ENCODE results near the gene GTF2A2. TPM values are rescaled to one million over a fixed set of nuclear protein-coding genes. Genes with fewer than 3 reads are reported as not detected.
"Not testable (repeated sequence)": the region's sequence is repeated elsewhere in the genome, so short reads cannot be mapped to it uniquely, and the experiment has no call there.

GTF2A2 gene
- total RNA-seq, 2 experiments from 2014 or later, result 146 to 155 TPM

- Mint-ChIP-seq H3K9me3 (no peaks in the 10 kb centered on the region), H3K4me1 (ENCODE audit: low read depth) (peaks cover 4% of the 10 kb centered on the region), H3K27ac (no peak overlapping the region), H3K4me3 (no peak overlapping the region), H3K27me3 (ENCODE audit: low read depth) (no peaks in the 10 kb centered on the region), H3K36me3 (ENCODE audit: low read depth) (peaks cover 19% of the 10 kb centered on the region)
- intact Hi-C loops (cut with micrococcal nuclease), result no loop called here
- CTCF ChIA-PET, result no interaction called here
- DNase-seq, result no peak
Observed at GRCh38 chr15:59662260-59662659, 4.9 kb upstream of the GTF2A2 start.

DNA sequence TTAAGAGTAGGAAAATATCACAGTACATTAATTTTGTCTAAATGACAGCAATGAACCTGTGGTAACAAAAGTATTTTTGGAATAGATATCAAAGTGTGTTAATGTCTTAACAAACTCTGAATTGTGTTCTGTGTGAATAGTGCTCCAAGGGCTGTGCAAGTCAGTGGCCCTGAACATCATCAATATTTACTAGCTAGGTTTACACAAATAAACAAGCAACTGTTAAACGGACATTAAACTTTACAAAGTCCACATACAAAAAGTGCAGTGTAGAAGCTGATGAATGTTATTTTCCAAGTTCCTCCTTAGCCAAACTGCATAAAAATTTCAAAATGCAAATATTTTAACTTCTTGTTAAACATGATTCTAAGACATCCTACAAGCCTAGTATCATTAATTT, 2.1 kb upstream of the GTF2A2 start:
- H3K9me3 Mint-ChIP-seq, result no peaks in the 10 kb centered on the region
- peak overlapping the region; percentile 39 for H3K27ac Mint-ChIP-seq
- CTCF ChIA-PET, result interaction anchor here (0.6 kb wide), 1 partner anchor 1218 kb away, joined by 3 read pairs; no protein-coding TSS in a partner anchor
- no peak for DNase-seq
- H3K36me3 Mint-ChIP-seq (ENCODE audit: low read depth), result peaks cover 15% of the 10 kb centered on the region
- H3K4me3 Mint-ChIP-seq, result no peak overlapping the region
- H3K27me3 Mint-ChIP-seq (ENCODE audit: low read depth), result no peaks in the 10 kb centered on the region
- intact Hi-C loops (cut with micrococcal nuclease), result no loop called here
- peaks cover 4% of the 10 kb centered on the region for H3K4me1 Mint-ChIP-seq (ENCODE audit: low read depth)

- Mint-ChIP-seq H3K27me3 (ENCODE audit: low read depth) (no peaks in the 10 kb centered on the region), H3K4me1 (ENCODE audit: low read depth) (peaks cover 7% of the 10 kb centered on the region), H3K4me3 (no peak overlapping the region), H3K9me3 (no peaks in the 10 kb centered on the region), H3K36me3 (ENCODE audit: low read depth) (peaks cover 17% of the 10 kb centered on the region), H3K27ac (no peak overlapping the region)
- DNase-seq, result no peak
- intact Hi-C loops (cut with micrococcal nuclease), result loop anchor here (1.0 to 2.0 kb wide), 3 partner anchors 32 to 671 kb away; partner anchors contain the start of genes BNIP2 and RNF111
- CTCF ChIA-PET, result interaction anchor here (0.7 to 1.3 kb wide), 3 partner anchors 9 to 18 kb away, joined by 3 read pairs; no protein-coding TSS in a partner anchor
Observed at GRCh38 chr15:59657635-59658125, 365 bp upstream of the GTF2A2 start.

DNA sequence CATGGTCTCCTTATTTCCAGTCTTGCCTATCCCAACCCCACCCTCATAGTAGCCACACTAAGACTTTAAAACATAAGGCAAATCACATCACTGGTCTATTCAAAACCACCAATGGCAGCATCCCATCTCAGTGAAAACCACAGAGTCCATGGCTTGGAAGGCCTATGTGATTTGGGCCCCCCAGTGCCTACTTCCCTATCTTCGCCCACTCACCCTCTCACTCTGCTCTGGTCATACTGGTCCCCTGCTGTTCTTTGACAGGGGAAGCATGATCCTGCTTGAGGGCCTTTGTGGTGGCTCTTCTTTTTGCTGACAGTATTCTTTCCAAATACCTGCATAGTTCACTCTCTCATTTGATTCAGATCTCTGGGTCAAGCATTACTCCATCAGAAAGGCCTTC, 3.3 kb downstream of the GTF2A2 start:
- intact Hi-C loops (cut with micrococcal nuclease), result no loop called here
- Mint-ChIP-seq H3K4me3 (no peak overlapping the region), H3K9me3 (peaks cover 2% of the 10 kb centered on the region), H3K4me1 (ENCODE audit: low read depth) (peaks cover 14% of the 10 kb centered on the region), H3K27me3 (ENCODE audit: low read depth) (no peaks in the 10 kb centered on the region), H3K36me3 (ENCODE audit: low read depth) (peaks cover 22% of the 10 kb centered on the region), H3K27ac (no peak overlapping the region)
- CTCF ChIA-PET, result interaction anchor here (0.7 to 1.3 kb wide), 3 partner anchors 9 to 126 kb away, joined by 3 to 5 read pairs (median 4); no protein-coding TSS in a partner anchor
- DNase-seq, result no peak

- Mint-ChIP-seq H3K36me3 (ENCODE audit: low read depth) (peaks cover 35% of the 10 kb centered on the region), H3K27ac (no peak overlapping the region), H3K4me1 (ENCODE audit: low read depth) (peaks cover 17% of the 10 kb centered on the region), H3K4me3 (no peak overlapping the region), H3K9me3 (peaks cover 2% of the 10 kb centered on the region), H3K27me3 (ENCODE audit: low read depth) (no peaks in the 10 kb centered on the region)
- no peak for DNase-seq
- intact Hi-C loops (cut with micrococcal nuclease), result no loop called here
- CTCF ChIA-PET, result no interaction called here
Observed at GRCh38 chr15:59649603-59650002, 7.7 kb downstream of the GTF2A2 start.

DNA sequence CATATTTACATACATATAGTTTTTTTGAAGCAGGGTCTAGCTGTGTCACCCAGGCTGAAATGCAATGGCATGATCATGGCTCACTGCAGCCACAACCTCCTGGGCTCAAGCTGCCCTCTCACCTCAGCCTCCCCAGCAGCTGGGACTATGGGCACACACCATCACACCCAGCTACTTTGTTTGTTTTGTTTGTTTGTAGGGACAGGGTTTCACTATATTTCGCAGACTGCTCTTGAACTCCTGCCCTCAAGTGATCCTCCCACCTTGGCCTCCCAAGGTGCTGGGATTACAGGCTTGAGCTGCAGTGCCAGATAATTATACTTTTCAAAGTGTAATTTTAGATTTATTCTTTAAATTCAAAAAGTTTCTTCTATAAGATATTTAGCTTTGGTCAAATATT, 10.2 kb downstream of the GTF2A2 start:
- Mint-ChIP-seq H3K4me1 (ENCODE audit: low read depth) (peaks cover 16% of the 10 kb centered on the region), H3K36me3 (ENCODE audit: low read depth) (peaks cover 28% of the 10 kb centered on the region), H3K4me3 (no peak overlapping the region), H3K27me3 (ENCODE audit: low read depth) (no peaks in the 10 kb centered on the region), H3K27ac (no peak overlapping the region), H3K9me3 (no peaks in the 10 kb centered on the region)
- CTCF ChIA-PET, result interaction anchor here (0.9 kb wide), 1 partner anchor 118 kb away, joined by 4 read pairs; no protein-coding TSS in a partner anchor
- no peak for DNase-seq
- intact Hi-C loops (cut with micrococcal nuclease), result no loop called here

GRCh38 chr15:59646277-59646676, 11.0 kb downstream of the GTF2A2 start:
- intact Hi-C loops (cut with micrococcal nuclease), result no loop called here
- DNase-seq, result no peak
- Mint-ChIP-seq H3K4me3 (no peak overlapping the region), H3K27me3 (ENCODE audit: low read depth) (no peaks in the 10 kb centered on the region), H3K9me3 (no peaks in the 10 kb centered on the region), H3K4me1 (ENCODE audit: low read depth) (peaks cover 16% of the 10 kb centered on the region), H3K27ac (no peak overlapping the region), H3K36me3 (ENCODE audit: low read depth) (peaks cover 23% of the 10 kb centered on the region)
- CTCF ChIA-PET, result interaction anchor here (2.5 kb wide), 1 partner anchor 113 kb away, joined by 11 read pairs; no protein-coding TSS in a partner anchor

- H3K9me3 Mint-ChIP-seq; H3K4me3 Mint-ChIP-seq; intact Hi-C loops (cut with micrococcal nuclease); DNase-seq; H3K27ac Mint-ChIP-seq; H3K27me3 Mint-ChIP-seq (ENCODE audit: low read depth): not testable (repeated sequence)
- Mint-ChIP-seq H3K36me3 (ENCODE audit: low read depth) (peaks cover 23% of the 10 kb centered on the region), H3K4me1 (ENCODE audit: low read depth) (peaks cover 15% of the 10 kb centered on the region)
- CTCF ChIA-PET, result interaction anchor here (0.7 to 2.5 kb wide), 2 partner anchors 9 to 113 kb away, joined by 5 to 11 read pairs; no protein-coding TSS in a partner anchor
Observed at GRCh38 chr15:59645812-59646211, 11.5 kb downstream of the GTF2A2 start.

- Mint-ChIP-seq H3K27ac (peak overlapping the region; percentile 43), H3K27me3 (ENCODE audit: low read depth) (no peaks in the 10 kb centered on the region), H3K36me3 (ENCODE audit: low read depth) (peaks cover 21% of the 10 kb centered on the region)
Observed at GRCh38 chr15:59644756-59645155, 12.6 kb downstream of the GTF2A2 start.

DNA sequence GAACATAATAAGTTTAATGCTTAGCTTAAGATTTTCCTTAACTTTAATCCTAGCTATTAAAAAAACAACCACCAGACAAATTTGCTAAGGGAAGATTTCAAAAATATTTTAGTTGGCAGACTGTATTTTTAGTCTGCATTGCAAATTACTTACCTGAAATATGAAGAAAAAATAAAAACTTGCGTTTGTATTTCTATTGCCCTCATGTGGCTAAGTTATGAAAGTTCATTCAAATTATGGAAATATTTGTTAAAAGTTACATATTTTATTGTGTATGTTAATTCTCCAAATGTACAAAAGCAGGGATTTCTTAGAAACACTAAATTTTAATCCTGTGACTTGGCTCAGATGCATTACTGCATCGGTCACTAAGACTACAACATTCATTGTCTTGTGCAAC, 15.0 kb downstream of the GTF2A2 start:
- CTCF ChIA-PET, result interaction anchor here (0.7 to 3.3 kb wide), 6 partner anchors 11 to 136 kb away, joined by 3 to 13 read pairs (median 4); partner anchors contain the start of gene GTF2A2
- Mint-ChIP-seq H3K36me3 (ENCODE audit: low read depth) (peaks cover 25% of the 10 kb centered on the region), H3K4me3 (no peak overlapping the region), H3K27me3 (ENCODE audit: low read depth) (no peaks in the 10 kb centered on the region), H3K4me1 (ENCODE audit: low read depth) (peaks cover 20% of the 10 kb centered on the region), H3K9me3 (no peaks in the 10 kb centered on the region), H3K27ac (peak overlapping the region; percentile 35)
- DNase-seq, result no peak
- intact Hi-C loops (cut with micrococcal nuclease), result loop anchor here (5.0 kb wide), 1 partner anchor 110 kb away; no protein-coding TSS in a partner anchor

More at GRCh38 chr15:59644756-59645155, 12.6 kb downstream of the GTF2A2 start:
- CTCF ChIA-PET, result interaction anchor here (0.6 to 2.5 kb wide), 3 partner anchors 9 to 112 kb away, joined by 3 to 11 read pairs (median 3); no protein-coding TSS in a partner anchor
- Mint-ChIP-seq H3K4me1 (ENCODE audit: low read depth) (peaks cover 14% of the 10 kb centered on the region), H3K9me3 (no peaks in the 10 kb centered on the region), H3K4me3 (no peak overlapping the region)
- no peak for DNase-seq
- intact Hi-C loops (cut with micrococcal nuclease), result loop anchor here (5.0 kb wide), 1 partner anchor 112 kb away; no protein-coding TSS in a partner anchor

DNA sequence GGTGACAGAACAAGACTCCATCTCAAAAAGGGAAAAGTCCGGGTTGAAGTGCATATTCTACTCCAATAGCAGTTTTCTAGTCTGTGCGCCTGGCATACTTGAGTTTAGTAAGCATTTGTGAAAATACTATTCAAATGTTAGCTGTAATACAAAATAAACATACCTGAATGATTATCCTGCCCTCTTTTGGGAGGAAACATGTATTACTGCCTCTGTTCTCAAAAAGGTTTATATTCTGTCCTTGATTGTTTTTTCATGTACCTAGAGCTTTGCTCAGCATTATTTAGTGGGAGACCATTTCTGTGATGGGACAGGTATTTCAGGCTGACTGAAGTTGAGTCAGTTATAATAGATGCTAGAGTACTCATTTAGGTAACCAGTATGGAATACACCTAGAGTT, 19.8 kb downstream of the GTF2A2 start:
- H3K4me3 Mint-ChIP-seq; DNase-seq; H3K4me1 Mint-ChIP-seq (ENCODE audit: low read depth); H3K27ac Mint-ChIP-seq; H3K27me3 Mint-ChIP-seq (ENCODE audit: low read depth); intact Hi-C loops (cut with micrococcal nuclease); H3K9me3 Mint-ChIP-seq: not testable (repeated sequence)
- peaks cover 17% of the 10 kb centered on the region for H3K36me3 Mint-ChIP-seq (ENCODE audit: low read depth)
- CTCF ChIA-PET, result interaction anchor here (0.7 to 2.6 kb wide), 2 partner anchors 11 to 105 kb away, joined by 3 to 12 read pairs; no protein-coding TSS in a partner anchor

DNA sequence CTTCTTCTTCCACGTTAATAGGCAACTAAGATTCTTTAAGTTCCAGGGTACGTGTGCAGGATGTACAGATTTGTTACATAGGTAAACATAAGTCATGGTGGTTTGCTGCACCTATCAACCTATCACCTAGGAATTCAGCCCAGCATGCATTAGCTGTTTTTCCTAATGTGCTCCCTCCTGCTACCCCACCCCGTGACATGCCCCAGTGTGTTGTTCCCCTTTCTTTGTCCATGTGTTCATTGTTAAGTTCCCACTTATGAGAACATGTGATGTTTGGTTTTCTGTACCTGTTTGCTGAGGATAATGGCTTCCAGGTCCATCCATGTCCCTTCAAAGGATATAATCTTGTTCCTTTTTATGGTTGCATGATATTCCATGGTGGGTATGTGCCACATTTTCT, 21.1 kb downstream of the GTF2A2 start:
- DNase-seq, result no peak
- no peak overlapping the region for H3K27ac Mint-ChIP-seq
- H3K4me3 Mint-ChIP-seq, result no peak overlapping the region
- peaks cover 16% of the 10 kb centered on the region for H3K36me3 Mint-ChIP-seq (ENCODE audit: low read depth)
- H3K27me3 Mint-ChIP-seq (ENCODE audit: low read depth), result no peaks in the 10 kb centered on the region
- H3K9me3 Mint-ChIP-seq, result no peaks in the 10 kb centered on the region
- H3K4me1 Mint-ChIP-seq (ENCODE audit: low read depth), result peaks cover 7% of the 10 kb centered on the region
- CTCF ChIA-PET, result interaction anchor here (2.6 kb wide), 1 partner anchor 103 kb away, joined by 12 read pairs; no protein-coding TSS in a partner anchor
- intact Hi-C loops (cut with micrococcal nuclease), result no loop called here

DNA sequence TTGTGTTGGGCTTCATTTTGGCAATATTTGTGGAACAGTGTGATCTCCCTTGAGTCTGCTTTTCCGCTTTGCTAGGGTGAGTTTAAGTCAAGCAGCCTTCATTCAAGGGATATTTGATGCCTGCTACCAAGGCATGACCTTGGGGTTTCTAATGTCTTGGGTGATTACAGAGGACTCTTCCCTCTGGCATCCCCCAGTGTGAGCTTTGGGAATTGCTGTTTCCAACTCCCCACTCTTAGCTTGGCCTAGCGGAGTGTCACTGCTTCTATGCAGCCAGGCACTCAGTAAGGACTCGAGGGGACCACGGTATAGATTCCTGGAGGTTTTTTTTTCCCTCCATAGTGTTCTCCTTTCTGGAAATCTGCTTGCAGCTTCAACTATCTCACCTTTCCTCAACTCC, 24.6 kb downstream of the GTF2A2 start:
- peaks cover 7% of the 10 kb centered on the region for H3K36me3 Mint-ChIP-seq (ENCODE audit: low read depth)
- H3K27me3 Mint-ChIP-seq (ENCODE audit: low read depth), result peaks cover 2% of the 10 kb centered on the region
- no peak overlapping the region for H3K27ac Mint-ChIP-seq
- no peaks in the 10 kb centered on the region for H3K4me1 Mint-ChIP-seq (ENCODE audit: low read depth)
- no peak overlapping the region for H3K4me3 Mint-ChIP-seq
- no peak for DNase-seq
- CTCF ChIA-PET, result interaction anchor here (1.8 to 3.1 kb wide), 2 partner anchors 100 to 104 kb away, joined by 8 to 11 read pairs; no protein-coding TSS in a partner anchor
- no peaks in the 10 kb centered on the region for H3K9me3 Mint-ChIP-seq
- intact Hi-C loops (cut with micrococcal nuclease), result no loop called here
